GM21515 (cell line): ENCODE data around the gene MOV10L1.

Source experiments
- ATAC-seq: cut with Tn5 transposase; IDR thresholded peaks from one replicate; pipeline ENCODE4 v1.9.1; 2021; ENCODE audit not compliant: unreplicated experiment

Gene MOV10L1

GRCh38 chr22:50089682-50090411 lies at the start of gene MOV10L1:
TSS of gene MOV10L1 (plus strand) at chr22:50090006. CDS start at chr22:50090089, 83 bp downstream.
- no peak for ATAC-seq

- no peak for ATAC-seq
These were observed 49.1 kb upstream of the MOV10L1 start for GRCh38 chr22:50040717-50041116.

- ATAC-seq, result no peak
These were observed 48.3 kb upstream of the MOV10L1 start for GRCh38 chr22:50041361-50042065.

DNA sequence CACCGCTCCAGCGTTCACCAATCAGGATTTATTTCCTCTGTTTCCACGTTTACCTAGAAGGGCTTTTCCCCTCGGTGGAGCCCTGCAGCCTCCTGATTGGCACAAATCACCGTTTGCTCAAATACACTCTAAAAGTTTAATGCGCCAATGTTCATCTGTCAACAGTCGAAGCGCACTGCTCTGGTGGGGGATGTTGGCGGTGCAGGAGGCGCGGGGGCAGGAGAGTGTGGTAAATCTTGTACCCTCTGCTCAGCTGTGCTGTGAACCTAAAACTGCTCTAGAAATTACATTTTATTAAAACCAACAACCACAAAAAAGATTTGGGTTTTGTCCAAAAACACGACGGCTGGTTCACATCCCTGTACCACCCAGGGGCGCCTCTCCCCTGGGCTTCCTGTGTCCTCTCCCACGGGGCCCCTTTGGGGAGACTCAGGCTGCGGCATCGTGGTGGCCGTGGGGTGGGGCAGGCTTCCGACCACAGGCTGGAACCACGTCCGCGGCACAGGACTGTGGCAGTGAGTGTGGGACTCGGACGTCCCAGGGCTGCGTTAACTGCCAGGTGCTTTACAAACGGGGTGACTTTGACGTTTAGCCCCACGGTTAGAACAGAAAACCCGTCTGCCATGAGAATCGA lies 45.2 kb upstream of the MOV10L1 start:
- no peak for ATAC-seq

DNA sequence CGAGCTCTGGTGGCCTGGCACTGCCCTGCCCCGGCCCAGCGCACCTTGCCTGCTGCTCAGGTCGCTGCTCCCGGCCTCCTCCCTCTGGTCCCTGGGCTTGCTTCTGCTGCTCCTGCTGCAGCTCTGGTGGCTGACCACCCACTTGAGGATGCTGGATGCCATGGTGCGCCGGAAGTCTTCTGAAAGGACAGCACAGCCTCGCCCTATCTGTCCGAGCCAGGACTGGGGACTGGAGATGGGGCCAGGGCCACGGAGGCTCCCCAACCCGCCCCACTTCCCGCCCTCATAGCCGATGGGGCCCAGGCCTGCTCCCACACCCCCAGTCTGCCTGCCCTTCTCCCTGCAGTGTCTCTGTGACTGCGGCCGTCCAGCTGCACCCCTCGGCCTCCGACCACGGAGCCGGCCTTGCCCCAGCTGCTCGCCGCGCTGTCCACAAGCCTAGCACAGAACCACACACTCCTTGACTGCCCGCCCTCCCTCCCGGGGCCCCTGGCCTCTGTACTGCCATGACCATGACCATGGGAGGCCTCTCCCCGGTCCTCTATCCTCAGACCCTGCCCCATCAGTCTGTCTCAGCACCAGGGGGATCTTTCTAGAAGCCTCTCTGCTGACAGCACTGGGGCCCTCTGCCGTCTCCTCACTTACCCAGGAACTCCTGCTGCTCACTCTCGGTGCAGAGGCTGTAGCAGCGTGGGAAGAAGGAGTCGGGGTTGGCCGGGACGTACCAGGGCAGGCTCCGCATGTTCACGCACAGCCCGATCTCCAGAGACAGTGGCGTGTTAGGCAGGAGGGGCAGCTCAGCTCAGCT lies 44.4 kb upstream of the MOV10L1 start:
- ATAC-seq, result no peak

DNA sequence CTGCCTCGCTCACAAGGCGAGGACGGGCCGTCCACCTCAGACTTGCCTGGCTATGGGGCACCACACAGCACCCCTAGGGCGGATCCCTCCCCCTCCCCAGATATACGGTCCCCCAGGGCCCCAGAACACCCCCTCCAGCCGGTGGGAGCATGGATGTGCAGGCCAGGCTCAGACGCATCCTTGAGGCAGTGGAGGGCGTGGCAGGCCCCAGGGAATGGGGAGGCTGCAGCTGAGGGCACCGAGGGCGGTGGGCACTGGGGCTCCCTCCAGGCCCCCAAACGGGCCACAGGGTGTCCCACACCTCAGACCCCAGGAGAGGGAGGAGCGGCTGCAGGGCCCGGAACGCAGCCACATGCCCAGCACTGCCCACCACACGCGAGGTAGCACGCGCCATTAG lies 43.8 kb upstream of the MOV10L1 start:
- no peak for ATAC-seq

GRCh38 chr22:50046481-50047245 lies 43.1 kb upstream of the MOV10L1 start:
- ATAC-seq, result no peak

DNA sequence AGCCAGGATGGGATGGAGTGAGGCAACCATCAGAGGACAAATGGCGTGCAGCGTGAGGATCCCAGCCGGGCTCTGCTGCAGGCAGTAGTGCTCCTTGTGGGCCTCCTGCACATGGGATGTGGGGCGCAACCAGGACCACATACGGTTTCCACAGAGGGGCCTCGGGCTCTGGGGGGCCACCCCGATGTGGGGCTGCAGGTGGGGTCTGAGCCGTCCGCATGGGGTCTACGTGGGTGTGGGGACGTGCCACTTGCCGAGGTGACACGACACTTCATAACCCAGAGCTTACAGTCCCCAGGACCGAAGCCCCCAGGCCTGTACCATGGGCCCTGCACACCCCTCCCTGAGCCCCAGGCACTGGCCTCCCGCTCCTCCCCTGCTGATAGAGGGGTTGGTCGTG lies 42.5 kb upstream of the MOV10L1 start:
- no peak for ATAC-seq

- no peak for ATAC-seq
These were observed 41.6 kb upstream of the MOV10L1 start for GRCh38 chr22:50048061-50048765.

GRCh38 chr22:50048836-50049235 lies 41.0 kb upstream of the MOV10L1 start:
- ATAC-seq, result no peak

DNA sequence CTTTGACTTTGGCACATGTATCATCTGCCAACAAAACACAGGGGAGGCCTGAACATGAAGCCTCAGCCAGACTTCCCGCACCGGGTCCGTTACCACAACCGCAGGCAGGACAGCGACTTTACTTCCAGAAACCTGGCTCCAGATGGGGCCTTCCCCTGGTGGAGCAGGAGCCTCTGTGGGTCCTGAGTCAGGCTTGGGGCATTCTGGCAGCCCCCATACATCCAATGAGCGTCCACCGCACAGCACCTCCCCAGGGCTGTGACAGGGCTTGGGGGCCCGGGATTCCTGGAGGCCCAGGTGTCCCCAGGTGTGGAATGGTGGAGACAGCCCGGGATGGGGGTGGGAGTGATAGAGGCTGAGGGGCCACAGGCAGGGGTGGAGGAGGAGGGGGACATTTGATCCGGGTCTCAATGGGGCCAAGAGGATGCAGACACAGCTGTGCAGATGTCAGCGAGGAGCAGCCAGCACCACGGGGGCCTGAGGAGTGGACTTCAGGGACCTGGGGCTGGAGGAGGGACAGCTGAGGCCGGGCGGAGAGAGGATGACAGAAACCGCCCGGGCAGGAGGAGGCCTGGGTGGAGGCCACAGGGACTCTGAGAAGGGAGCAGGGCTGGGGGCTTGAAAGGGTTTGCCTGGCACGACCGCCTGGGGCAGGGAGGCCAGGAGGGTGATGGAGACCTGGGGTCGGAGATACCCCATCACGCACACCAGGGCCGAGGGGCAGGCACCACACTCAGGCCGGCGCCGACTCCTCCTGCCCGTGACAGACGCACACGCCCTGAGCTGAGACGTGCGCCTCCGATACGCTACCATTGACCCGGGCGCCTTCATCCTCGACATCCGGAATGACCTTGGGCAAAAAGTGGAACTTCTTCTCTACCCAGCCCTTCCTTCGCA lies 40.3 kb upstream of the MOV10L1 start:
- no peak for ATAC-seq

DNA sequence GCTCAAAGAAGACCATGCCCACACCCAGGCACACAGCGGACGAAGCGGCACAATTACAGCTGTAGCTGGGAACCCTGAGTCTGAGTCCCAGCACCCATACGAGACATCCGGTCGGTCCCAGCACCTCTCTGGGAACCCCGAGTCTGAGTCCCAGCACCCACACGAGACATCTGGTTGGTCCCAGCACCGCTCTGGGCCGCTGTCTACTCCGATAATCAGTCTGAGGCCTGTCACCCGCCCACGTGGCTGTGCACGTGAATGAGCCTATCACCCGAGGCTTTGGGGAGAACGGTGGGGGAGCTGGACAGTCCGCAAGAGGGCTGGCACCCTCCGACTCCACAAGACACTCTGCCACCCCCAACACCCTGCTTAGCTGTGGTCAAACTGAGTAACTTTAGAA lies 37.9 kb upstream of the MOV10L1 start:
- ATAC-seq, result no peak

- ATAC-seq, result no peak
These were observed 35.9 kb upstream of the MOV10L1 start for GRCh38 chr22:50053861-50054260.

DNA sequence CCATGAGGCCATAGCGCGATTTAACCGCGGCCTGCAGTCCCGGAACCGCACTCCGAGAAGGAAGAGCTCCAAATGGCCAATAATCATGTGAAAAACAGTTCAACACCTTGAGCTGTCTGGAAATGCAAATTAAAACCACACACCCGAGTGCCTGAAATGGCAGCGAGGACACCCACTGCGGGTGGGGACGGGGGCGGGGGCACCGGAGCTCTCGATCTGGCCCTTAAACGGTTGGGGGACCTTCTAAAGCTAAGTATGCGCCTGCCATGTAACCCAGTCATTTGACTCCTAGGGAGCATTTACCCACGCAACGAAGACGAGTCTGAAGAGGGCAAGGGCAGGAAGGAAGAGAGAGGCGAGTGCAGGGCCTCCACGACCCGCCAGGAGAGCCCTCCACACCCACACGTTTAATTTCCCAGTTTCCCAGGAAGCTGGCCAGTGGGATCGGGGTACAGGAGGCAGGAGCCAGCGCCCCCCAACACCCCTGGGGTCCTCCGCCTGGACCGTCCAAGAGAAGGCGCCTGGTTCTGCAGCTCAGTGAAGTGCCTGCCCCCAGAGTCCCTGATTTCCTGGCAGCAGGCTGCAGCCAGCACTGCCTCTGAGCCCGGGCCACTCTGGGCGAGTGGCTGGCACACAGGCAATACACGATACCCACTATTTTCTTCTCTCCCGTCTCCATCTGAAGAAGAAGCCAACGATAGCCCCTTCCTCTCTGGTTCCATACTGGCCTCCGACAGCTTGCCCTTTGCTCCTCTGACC lies 33.4 kb upstream of the MOV10L1 start:
- ATAC-seq, result no peak

GRCh38 chr22:50057278-50058060 lies 32.3 kb upstream of the MOV10L1 start:
- no peak for ATAC-seq

DNA sequence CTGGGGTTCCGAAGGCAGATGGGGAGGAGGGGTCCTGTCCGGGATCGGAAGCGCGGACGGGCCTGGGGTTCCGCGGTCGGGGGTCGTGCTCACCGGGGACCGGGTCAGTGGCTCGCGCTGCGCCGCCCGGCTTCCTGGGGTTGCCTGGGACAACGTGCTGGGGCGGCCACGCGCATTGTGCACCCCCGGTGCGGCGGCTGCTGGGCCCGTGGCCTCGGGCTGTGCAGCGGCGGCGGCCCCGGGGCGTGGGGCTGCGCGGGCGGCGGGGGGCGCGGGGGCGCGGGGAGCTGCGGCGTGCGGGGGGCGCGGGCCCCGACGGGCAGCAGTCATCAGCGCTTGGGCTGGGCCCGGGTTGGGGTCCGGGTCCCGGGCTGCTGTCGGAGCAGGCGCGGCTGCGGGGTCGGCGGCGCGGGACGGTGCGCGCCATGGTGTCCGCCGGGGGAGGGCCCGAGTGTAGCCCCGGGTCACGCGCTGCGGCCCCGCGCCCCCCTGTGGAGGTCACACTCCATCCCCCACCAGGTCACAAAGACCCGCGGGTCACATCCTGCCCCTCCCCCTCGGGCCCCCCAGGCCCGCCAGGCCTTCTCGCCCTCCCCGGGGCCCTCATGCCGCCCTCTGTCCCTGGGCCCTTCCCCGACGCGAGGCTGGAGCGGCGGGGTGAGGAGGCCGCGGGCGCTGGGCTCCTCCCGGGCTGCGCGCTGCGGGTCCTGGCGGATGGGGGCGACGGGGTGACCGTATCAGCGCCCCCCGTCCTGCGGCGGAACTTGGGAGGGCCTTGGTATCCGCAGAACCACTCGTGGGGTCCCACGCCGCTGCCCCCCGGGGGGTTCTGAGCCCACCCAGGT lies 31.5 kb upstream of the MOV10L1 start, which contains the start of gene TTLL8:
TSS of gene TTLL8 (minus strand) at position 238 of the 845 bp plus-strand sequence.
- no peak for ATAC-seq
